ENCODE measurements around the gene PPIL4.

Gene PPIL4

GRCh38 chr6:149456311-149457021 is 89.4 kb downstream of the PPIL4 start:
- DNase-seq = no peak

- no peak for DNase-seq
These were observed 90.7 kb downstream of the PPIL4 start for GRCh38 chr6:149455031-149455732.

Measured in activated naive CD4-positive, alpha-beta T cell treated with Interleukin-2 at 50 U/mL for 16 hours (primary cell).